GM12878 (cell line): Measurements from ENCODE around the gene TEKT5. TPM values are rescaled to one million over a fixed set of nuclear protein-coding genes. Genes with fewer than 3 reads are reported as not detected.

Experiments
- ATAC-seq: fragments of 200-7000 bp; cut with Tn5 transposase; 3 replicates; pipeline ENCODE4 v1.9.1; 2020; ENCODE audit warnings: mild to moderate bottlenecking, moderate library complexity
- BruUV-seq: library from RNA; stranded (reverse); fragments of 400-500 nt; replicated peaks from 2 replicates; lab custom pipeline; 2021; lab: Mats Ljungman, UMichigan
- CTCF ChIA-PET: fragments of 300-600 bp; sonication (Branson Sonifier 250); formaldehyde crosslinking; extraction: SDS; loops from one replicate; lab custom pipeline; 2021; ENCODE audit warnings: inconsistent platforms; lab: Yijun Ruan, JAX
- POLR2A ChIA-PET: fragments of 350-600 bp; formaldehyde crosslinking; extraction: SDS; loops from one replicate; lab custom pipeline; 2021; ENCODE audit warnings: inconsistent platforms; lab: Charles Lee
- RAD21 ChIA-PET: fragments of 300-600 bp; sonication (Branson Sonifier 250); formaldehyde crosslinking; loops from one replicate; lab custom pipeline; 2023; ENCODE audit warnings: antibody characterized with exemption; ENCODE audit not compliant: unreplicated experiment; lab: Charles Lee
- SMC1A ChIA-PET: fragments of 300-600 bp; sonication (Branson Sonifier 250); formaldehyde crosslinking; loops from one replicate; lab custom pipeline; 2023; ENCODE audit not compliant: unreplicated experiment, uncharacterized antibody; lab: Charles Lee
- DNase-seq: peaks from one replicate; pipeline ENCODE4 v3.0.0-alpha.2; 2011; ENCODE audit warnings: low read depth, low spot score
- FAIRE-seq: peaks from 3 replicates; lab custom pipeline; 2011; peaks lifted over from hg19 to GRCh38; lab: Jason Lieb, UNC
- H2AFZ ChIP-seq: 2 replicates; pipeline ENCODE4 v1.6.0; 2011; ENCODE audit warnings: low read depth, low read length, control low read depth; ENCODE audit not compliant: control insufficient read depth
- H3K27ac ChIP-seq: 2 replicates; pipeline ENCODE4 v1.5.1; 2011; ENCODE audit warnings: control low read depth; ENCODE audit not compliant: control insufficient read depth, insufficient read depth
- H3K27me3 ChIP-seq, 2 experiments: replicated peaks in 1 of 2; 2 replicates each; pipeline versions ENCODE4 v1.6.0 to v1.6.1; 2011; ENCODE audit warnings: low read length in 1 of 2; ENCODE audit not compliant: control insufficient read depth in 2 of 2, insufficient read depth in 2 of 2
- H3K36me3 ChIP-seq, 2 experiments: 2 replicates each; pipeline ENCODE4 v1.5.1; 2011; ENCODE audit warnings: low read length in 1 of 2; ENCODE audit not compliant: control insufficient read depth in 2 of 2, insufficient read depth in 2 of 2
- H3K4me1 ChIP-seq: 2 replicates; pipeline ENCODE4 v1.6.1; 2011; ENCODE audit warnings: mild to moderate bottlenecking, low read length, moderate library complexity, mixed read lengths; ENCODE audit not compliant: control insufficient read depth, insufficient read depth
- H3K4me2 ChIP-seq: 2 replicates; pipeline ENCODE4 v1.6.0; 2011; ENCODE audit warnings: control low read depth; ENCODE audit not compliant: control insufficient read depth, insufficient read depth
- H3K4me3 ChIP-seq: fragments of 200-600 bp; sonication (generic); 2 replicates; pipeline ENCODE4 v1.5.1; 2016
- H3K79me2 ChIP-seq: 2 replicates; pipeline ENCODE4 v1.6.0; 2011; ENCODE audit warnings: low read length; ENCODE audit not compliant: control insufficient read depth, insufficient read depth
- H3K9ac ChIP-seq: 2 replicates; pipeline ENCODE4 v1.8.0; 2011; ENCODE audit warnings: low read length, control low read depth, mixed read lengths; ENCODE audit not compliant: control insufficient read depth, insufficient read depth
- H3K9me3 ChIP-seq: replicated peaks from 3 replicates; pipeline ENCODE4 v1.5.1; 2011; ENCODE audit warnings: mild to moderate bottlenecking, low read length; ENCODE audit not compliant: control insufficient read depth, insufficient read depth
- H4K20me1 ChIP-seq: 2 replicates; pipeline ENCODE4 v1.6.0; 2011; ENCODE audit not compliant: control insufficient read depth, insufficient read depth
- BCL3 ChIP-seq: IDR thresholded peaks from 2 replicates; pipeline ENCODE4 v1.6.1; 2011; ENCODE audit warnings: borderline replicate concordance, low read depth, mild to moderate bottlenecking, moderate library complexity, low read length; ENCODE audit not compliant: insufficient read depth, poor library complexity, severe bottlenecking
- CEBPZ ChIP-seq: fragments of 150-350 bp; IDR thresholded peaks from 2 replicates; pipeline ENCODE4 v1.6.1; 2016; ENCODE audit warnings: low read depth, low read length
- PBX3 ChIP-seq: IDR thresholded peaks from 2 replicates; pipeline ENCODE4 v1.6.1; 2011; ENCODE audit warnings: mild to moderate bottlenecking, low read depth, low read length, moderate library complexity; ENCODE audit not compliant: insufficient replicate concordance
- ZSCAN29 ChIP-seq: fragments of 450-650 bp; IDR thresholded peaks from 2 replicates; pipeline ENCODE4 v1.6.1; 2017; ENCODE audit warnings: mild to moderate bottlenecking, moderate library complexity
- WGBS: methylation state at CpG from one replicate; pipeline ENCODE4 v1.1.6; 2016; ENCODE audit warnings: low lambda C conversion rate; ENCODE audit not compliant: insufficient replicate concordance, insufficient coverage; ENCODE audit errors: missing lambda C conversion rate; 5-methylcytosine and 5-hydroxymethylcytosine counted together
- in situ Hi-C: fragments of 300-500 bp; cut with MboI; formaldehyde crosslinking; loops from 9 replicates; pipeline ENCODE4 v1.14.3; 2018; ENCODE audit warnings: mixed read lengths
- intact Hi-C: fragments of 100-400 bp; cut with micrococcal nuclease; formaldehyde crosslinking; loops from one replicate; pipeline ENCODE4 v1.14.2; 2022; ENCODE audit not compliant: unreplicated experiment
- polyA plus RNA-seq, 11 experiments: library from polyadenylated mRNA; depleted of rRNA in 4 of 11; unstranded in 6 of 11; stranded (reverse) in 5 of 11; fragments of >200 nt; fragmentation: Nextera tagmentation in 4 of 11; fragmentation: Illumina TruSeq in 1 of 11; extraction: Ambion mirVana in 4 of 11; extraction: Trizol in 1 of 11; gene quantifications; 1 replicate in 1 of 11; 2 replicates in 10 of 11; pipeline versions ENCODE4 v1.2.1 to v1.2.3, GENCODE V29; 2011 to 2016; ENCODE audit warnings: inconsistent platforms in 2 of 11, missing spikeins in 2 of 11, low read depth in 1 of 11
- total RNA-seq, 4 experiments: library from RNA; depleted of rRNA in 3 of 4; stranded (reverse); fragments of >200 nt in 3 of 4; fragmentation: Illumina TruSeq in 1 of 4; extraction: Trizol in 1 of 4; gene quantifications; 2 replicates each; pipeline versions ENCODE4 v1.2.1 to v1.2.3, GENCODE V29; 2013 to 2021

TEKT5 gene
- total and polyA plus RNA-seq, 10 of the 15 experiments (the other 5 are each of a cell fraction or from before 2014, with no cell fraction given) = 0.19 to 2.2 (median 0.68) TPM; not detected in 1

DNA sequence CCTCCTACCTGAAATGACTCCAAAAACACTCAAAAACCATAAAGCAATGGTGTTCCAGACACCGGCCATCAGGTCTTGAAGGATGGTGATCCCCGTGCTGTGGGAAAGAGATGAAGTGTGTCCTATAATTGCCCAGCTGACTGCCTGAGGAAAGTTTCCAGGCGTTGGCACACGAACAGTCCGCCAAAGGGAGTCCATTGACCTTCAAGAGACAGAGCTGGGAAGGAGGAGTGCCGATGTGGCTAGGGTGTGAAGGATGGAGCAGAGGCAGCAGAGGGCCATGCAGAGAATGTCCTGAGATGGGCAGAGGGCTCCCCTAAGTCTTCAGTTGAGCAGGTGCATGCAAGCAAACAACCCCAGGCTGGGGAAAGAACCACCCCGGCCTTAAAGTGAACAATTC, 37.1 kb upstream of the TEKT5 start (continued):
- TF ChIP-seq CEBPZ = no peak

DNA sequence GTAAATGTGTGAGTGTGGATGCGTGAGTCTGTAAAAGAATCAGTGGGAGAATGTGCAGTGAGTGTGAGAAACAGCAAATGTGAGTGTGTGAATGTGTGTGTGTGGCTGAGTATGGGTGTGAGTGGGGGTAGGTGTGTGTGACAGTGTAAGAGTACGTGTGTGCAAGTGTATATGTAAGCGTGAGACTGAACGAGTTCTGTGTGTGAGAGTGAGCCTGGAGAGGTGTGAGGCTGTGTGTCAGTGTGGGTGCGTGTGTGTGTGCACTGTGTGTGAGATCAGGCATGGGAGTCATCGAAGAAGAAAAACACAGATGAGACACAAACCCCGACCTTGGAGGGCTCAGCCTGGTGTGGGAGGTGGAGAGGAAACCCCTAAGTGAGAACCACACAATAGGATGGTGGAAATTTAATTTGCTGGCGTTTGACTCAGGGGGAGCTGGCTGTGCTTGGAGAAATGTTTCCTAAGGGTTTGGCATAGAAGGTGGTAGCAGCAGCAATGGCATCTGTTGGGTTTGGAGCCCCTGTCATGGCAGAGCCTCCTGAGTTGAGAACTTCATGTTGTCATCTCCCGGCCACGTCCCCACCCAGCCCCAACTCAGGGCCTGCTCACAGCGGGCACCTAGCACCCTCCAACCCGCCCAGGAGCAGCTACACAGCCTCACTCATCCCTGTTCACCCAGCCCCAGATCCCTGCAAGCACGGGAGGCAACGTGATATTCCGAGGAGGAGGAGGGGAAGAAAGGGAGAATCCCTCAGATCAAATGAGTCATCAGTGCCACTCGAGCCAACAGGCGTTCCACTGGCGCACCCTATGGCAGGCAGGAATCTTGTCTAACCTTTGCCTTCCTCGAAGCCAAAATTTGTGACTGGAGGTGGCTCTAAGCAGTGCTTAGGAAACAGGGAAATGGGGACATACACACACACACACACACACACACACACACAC, 34.6 kb upstream of the TEKT5 start:
- Histone ChIP-seq H3K4me1 (no peaks in the 10 kb centered on the region), H3K36me3 (no peaks in the 10 kb centered on the region), H3K4me2 (no peak overlapping the region), H3K4me3 (no peak overlapping the region), H4K20me1 (no peaks in the 10 kb centered on the region), H2AFZ (no peak overlapping the region), H3K9me3 (no peaks in the 10 kb centered on the region), H3K79me2 (no peaks in the 10 kb centered on the region)
- WGBS = 63% methylated on average over 19 of the region's 19 CpGs
- ATAC-seq = no peak
- intact Hi-C loops = no loop called here
- no peak for FAIRE-seq
- BruUV-seq = no TSS peak
- CTCF ChIA-PET = no interaction called here
- no peak for DNase-seq
- SMC1A ChIA-PET = interaction anchor here (1.2 kb wide), 1 partner anchor 214 kb away, joined by 4 read pairs; no protein-coding TSS in a partner anchor
- POLR2A ChIA-PET = no interaction called here
- TF ChIP-seq BCL3 (peak; percentile 48), ZSCAN29 (no peak), PBX3 (peak; percentile 20)
- TF ChIP-seq, all 136 proteins: peak for 2
- no peak overlapping the region for H3K27ac ChIP-seq
- RAD21 ChIA-PET = no interaction called here
- H3K9ac ChIP-seq = no peak overlapping the region
- no peaks in the 10 kb centered on the region for H3K27me3 ChIP-seq
- in situ Hi-C loops = loop anchor here (10.0 kb wide), 2 partner anchors 1475 to 1585 kb away; no protein-coding TSS in a partner anchor
